Iris pigment epithelial cell (primary cell): ENCODE results near the gene TOMM20.
A peak's percentile ranks its signal among the peaks of the same experiment; 100 is the strongest.

Experiments
- DNase-seq: peaks from one replicate; pipeline ENCODE4 v3.0.0-alpha.2; 2011; ENCODE audit warnings: low read depth

The TOMM20 gene

GRCh38 chr1:235067396-235068157 lies 61.1 kb downstream of the TOMM20 start:
- peak; percentile 98 for DNase-seq

GRCh38 chr1:235063068-235063765 lies 65.4 kb downstream of the TOMM20 start:
- DNase-seq: no peak

- DNase-seq: no peak
Measured at GRCh38 chr1:235060607-235061470, 67.8 kb downstream of the TOMM20 start.
